HepG2 (cell line): ENCODE measurements around the gene ARRDC1. TPM values are rescaled to one million over a fixed set of nuclear protein-coding genes. Genes with fewer than 3 reads are reported as not detected.

ENCODE experiments used
- AGO2 ChIP-seq: fragments of 200-400 bp; formaldehyde crosslinking; optimal IDR thresholded peaks from 2 replicates; pipeline ENCODE3; 2017; ENCODE audit warnings: mild to moderate bottlenecking, low read depth, low read length, moderate library complexity
- CBX5 ChIP-seq: sonication (generic); formaldehyde crosslinking; IDR thresholded peaks from 2 replicates; pipeline ENCODE4 v1.4.0; 2020; ENCODE audit warnings: missing genetic modification reagents, borderline replicate concordance
- FOSL1 ChIP-seq: sonication (generic); formaldehyde crosslinking; IDR thresholded peaks from 2 replicates; pipeline ENCODE4 v1.9.0; 2021; ENCODE audit warnings: missing genetic modification reagents, borderline replicate concordance
- FOXK2 ChIP-seq: fragments of 450-650 bp; IDR thresholded peaks from 2 replicates; pipeline ENCODE4 v1.6.1; 2016
- HDAC2 ChIP-seq: sonication (generic); formaldehyde crosslinking; IDR thresholded peaks from 2 replicates; pipeline ENCODE4 v1.4.0; 2020; ENCODE audit warnings: missing genetic modification reagents
- HIVEP1 ChIP-seq: sonication (generic); formaldehyde crosslinking; IDR thresholded peaks from 2 replicates; pipeline ENCODE4 v1.4.0; 2020; ENCODE audit warnings: mild to moderate bottlenecking, missing genetic modification reagents
- ISL2 ChIP-seq: sonication (generic); formaldehyde crosslinking; IDR thresholded peaks from 2 replicates; pipeline ENCODE4 v1.5.0; 2020; ENCODE audit warnings: missing genetic modification reagents
- MED13 ChIP-seq: sonication (generic); formaldehyde crosslinking; IDR thresholded peaks from 2 replicates; pipeline ENCODE4 v1.5.0; 2020; ENCODE audit warnings: missing genetic modification reagents
- MTA1 ChIP-seq: sonication (generic); formaldehyde crosslinking; IDR thresholded peaks from 2 replicates; pipeline ENCODE4 v1.4.0; 2020; ENCODE audit warnings: missing genetic modification reagents, mild to moderate bottlenecking, borderline replicate concordance
- MXI1 ChIP-seq: IDR thresholded peaks from 3 replicates; pipeline ENCODE4 v1.6.1; 2012; ENCODE audit warnings: low read depth, low read length, inconsistent platforms, borderline replicate concordance
- NCOA2 ChIP-seq: sonication (generic); formaldehyde crosslinking; IDR thresholded peaks from 2 replicates; pipeline ENCODE4 v1.8.0; 2022; ENCODE audit warnings: inconsistent platforms
- NFYC ChIP-seq: IDR thresholded peaks from 2 replicates; pipeline ENCODE4 v1.6.1; 2016; ENCODE audit warnings: missing genetic modification reagents, missing compliant biosample characterization
- PTBP1 ChIP-seq: fragments of 200-400 bp; formaldehyde crosslinking; IDR thresholded peaks from 2 replicates; pipeline ENCODE4 v1.6.1; 2018; ENCODE audit warnings: low read length, low read depth; ENCODE audit not compliant: poor library complexity, severe bottlenecking
- RBAK ChIP-seq: sonication (generic); formaldehyde crosslinking; IDR thresholded peaks from 2 replicates; pipeline ENCODE4 v1.5.1; 2020; ENCODE audit warnings: mild to moderate bottlenecking, missing genetic modification reagents
- SP4 ChIP-seq: sonication (generic); formaldehyde crosslinking; IDR thresholded peaks from 2 replicates; pipeline ENCODE4 v1.8.1; 2023; ENCODE audit warnings: mild to moderate bottlenecking, missing genetic modification reagents
- TBX3 ChIP-seq: fragments of 450-650 bp; IDR thresholded peaks from 2 replicates; pipeline ENCODE4 v1.6.1; 2017; ENCODE audit warnings: antibody characterized with exemption, mild to moderate bottlenecking, inconsistent platforms, borderline replicate concordance
- TEAD2 ChIP-seq: sonication (generic); formaldehyde crosslinking; IDR thresholded peaks from 2 replicates; pipeline ENCODE4 v1.9.0; 2021; ENCODE audit warnings: missing genetic modification reagents
- YEATS4 ChIP-seq: sonication (generic); formaldehyde crosslinking; IDR thresholded peaks from 2 replicates; pipeline ENCODE4 v1.4.0; 2020; ENCODE audit warnings: missing genetic modification reagents, borderline replicate concordance
- ZBTB1 ChIP-seq: sonication (generic); formaldehyde crosslinking; IDR thresholded peaks from 2 replicates; pipeline ENCODE4 v1.4.0; 2020; ENCODE audit warnings: missing genetic modification reagents, borderline replicate concordance
- ZNF124 ChIP-seq: sonication (generic); formaldehyde crosslinking; IDR thresholded peaks from 2 replicates; pipeline ENCODE4 v1.4.0; 2020; ENCODE audit warnings: missing genetic modification reagents
- ZNF224 ChIP-seq: sonication (generic); formaldehyde crosslinking; IDR thresholded peaks from 2 replicates; pipeline ENCODE4 v1.5.0; 2020; ENCODE audit warnings: mild to moderate bottlenecking, missing genetic modification reagents
- ZNF256 ChIP-seq: sonication (generic); formaldehyde crosslinking; conservative IDR thresholded peaks from 2 replicates; pipeline ENCODE4 v1.4.0; 2020; ENCODE audit warnings: missing genetic modification reagents
- ZNF263 ChIP-seq: sonication (generic); formaldehyde crosslinking; IDR thresholded peaks from 2 replicates; pipeline ENCODE4 v1.4.0; 2020; ENCODE audit warnings: missing genetic modification reagents
- ZNF34 ChIP-seq: sonication (generic); formaldehyde crosslinking; IDR thresholded peaks from 2 replicates; pipeline ENCODE4 v1.4.0; 2020; ENCODE audit warnings: mild to moderate bottlenecking, missing genetic modification reagents, borderline replicate concordance
- ZNF350 ChIP-seq: sonication (generic); formaldehyde crosslinking; IDR thresholded peaks from 2 replicates; pipeline ENCODE4 v1.4.0; 2020; ENCODE audit warnings: mild to moderate bottlenecking, low read depth, missing genetic modification reagents, borderline replicate concordance
- ZNF614 ChIP-seq: IDR thresholded peaks from 2 replicates; pipeline ENCODE4 v1.6.1; 2018; ENCODE audit warnings: missing biosample characterization, missing genetic modification reagents, inconsistent platforms, borderline replicate concordance
- ZNF749 ChIP-seq: sonication (generic); formaldehyde crosslinking; IDR thresholded peaks from 2 replicates; pipeline ENCODE4 v1.8.0; 2022; ENCODE audit warnings: mild to moderate bottlenecking, missing genetic modification reagents, moderate library complexity, borderline replicate concordance
- ZNF782 ChIP-seq: sonication (generic); formaldehyde crosslinking; IDR thresholded peaks from 2 replicates; pipeline ENCODE4 v1.4.0; 2020; ENCODE audit warnings: missing genetic modification reagents, mild to moderate bottlenecking, borderline replicate concordance
- ZSCAN31 ChIP-seq: sonication (generic); formaldehyde crosslinking; IDR thresholded peaks from 2 replicates; pipeline ENCODE4 v1.5.0; 2020; ENCODE audit warnings: low read depth, mild to moderate bottlenecking, missing genetic modification reagents
- polyA plus RNA-seq, 8 experiments: library from polyadenylated mRNA; depleted of rRNA in 3 of 8; stranded (reverse) in 7 of 8; unstranded in 1 of 8; fragments of >200 nt; fragmentation: Illumina TruSeq in 4 of 8; extraction: Trizol in 4 of 8; gene quantifications; 2 replicates each; pipeline versions ENCODE4 v1.2.1 to v1.2.3, GENCODE V29; 2011 to 2016; ENCODE audit warnings: low read depth in 4 of 8, missing spikeins in 1 of 8, mixed read lengths in 1 of 8; ENCODE audit not compliant: insufficient read depth in 1 of 8
- total RNA-seq, 5 experiments: library from RNA; depleted of rRNA; stranded (reverse); fragments of >200 nt; fragmentation: Illumina TruSeq; extraction: Trizol; gene quantifications; 2 replicates each; pipeline ENCODE4 v1.2.3, GENCODE V29; 2016; ENCODE audit warnings: low read depth in 1 of 5
- TF ChIP-seq, protein P1 (sequence below): IDR thresholded peaks from 2 replicates; pipeline ENCODE4 v1.6.1; 2016; ENCODE audit warnings: missing compliant biosample characterization, missing genetic modification reagents, borderline replicate concordance
- TF ChIP-seq, protein P2 (sequence below): sonication (generic); formaldehyde crosslinking; IDR thresholded peaks from 2 replicates; pipeline ENCODE4 v1.8.1; 2023; ENCODE audit warnings: mild to moderate bottlenecking, moderate library complexity, missing genetic modification reagents
- TF ChIP-seq, protein P3 (sequence below): sonication (generic); formaldehyde crosslinking; IDR thresholded peaks from 2 replicates; pipeline ENCODE4 v1.5.0; 2020; ENCODE audit warnings: missing genetic modification reagents, mild to moderate bottlenecking, borderline replicate concordance

ARRDC1 gene
- total and polyA plus RNA-seq, 2 of the 13 experiments (the other 11 are each of a cell fraction or from before 2014, with no cell fraction given): 21.7 to 44.4 TPM

DNA sequence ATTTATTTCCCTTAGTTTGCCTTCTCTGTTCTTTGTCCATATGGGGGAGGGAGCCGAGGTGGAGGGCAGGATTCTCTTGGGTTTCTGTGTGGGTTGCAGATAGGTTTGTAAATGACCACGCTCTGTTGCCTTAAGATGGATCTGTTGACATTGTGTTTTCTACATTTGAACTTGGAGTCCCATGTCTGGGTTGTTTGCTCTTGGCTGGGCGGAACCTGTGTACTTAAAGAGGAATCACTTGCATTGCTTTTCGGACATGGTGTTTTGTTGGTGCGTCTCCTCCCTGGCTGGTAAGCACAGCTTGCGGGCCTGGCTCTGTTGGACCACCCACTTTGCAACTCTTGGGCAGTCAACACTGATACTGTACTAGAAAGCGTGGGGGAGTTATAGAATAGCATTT is 59.2 kb downstream of the ARRDC1 start (continued):
- TF ChIP-seq, protein P1, sequence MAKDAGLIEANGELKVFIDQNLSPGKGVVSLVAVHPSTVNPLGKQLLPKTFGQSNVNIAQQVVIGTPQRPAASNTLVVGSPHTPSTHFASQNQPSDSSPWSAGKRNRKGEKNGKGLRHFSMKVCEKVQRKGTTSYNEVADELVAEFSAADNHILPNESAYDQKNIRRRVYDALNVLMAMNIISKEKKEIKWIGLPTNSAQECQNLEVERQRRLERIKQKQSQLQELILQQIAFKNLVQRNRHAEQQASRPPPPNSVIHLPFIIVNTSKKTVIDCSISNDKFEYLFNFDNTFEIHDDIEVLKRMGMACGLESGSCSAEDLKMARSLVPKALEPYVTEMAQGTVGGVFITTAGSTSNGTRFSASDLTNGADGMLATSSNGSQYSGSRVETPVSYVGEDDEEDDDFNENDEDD (CRISPR knock-in tag): no peak
- TF ChIP-seq ZNF263 (CRISPR knock-in tag) (no peak), FOSL1 (no peak), MXI1 (no peak; the same call in 2 of the 3 replicates), ZNF224 (CRISPR knock-in tag) (no peak), AGO2 (no peak), ZNF124 (no peak), TEAD2 (CRISPR knock-in tag) (no peak), ZNF614 (CRISPR knock-in tag) (peak; percentile 52; the same call in 1 of the 2 replicates), ZNF749 (no peak), ZNF782 (CRISPR knock-in tag) (no peak), PTBP1 (no peak), FOXK2 (peak; percentile 13; the same call in 1 of the 2 replicates), ZNF256 (no peak), CBX5 (CRISPR knock-in tag) (no peak), HIVEP1 (CRISPR knock-in tag) (no peak), RBAK (CRISPR knock-in tag) (no peak), SP4 (CRISPR knock-in tag) (no peak), MTA1 (CRISPR knock-in tag) (no peak), ZNF34 (CRISPR knock-in tag) (no peak), TBX3 (no peak), MED13 (CRISPR knock-in tag) (no peak), ZNF350 (no peak), YEATS4 (CRISPR knock-in tag) (no peak), ZBTB1 (no peak), NCOA2 (CRISPR knock-in tag) (no peak), HDAC2 (CRISPR knock-in tag) (peak; percentile 50; the same call in 1 of the 2 replicates), ZSCAN31 (no peak), ISL2 (CRISPR knock-in tag) (no peak), NFYC (CRISPR knock-in tag) (no peak)
- TF ChIP-seq, protein P2, sequence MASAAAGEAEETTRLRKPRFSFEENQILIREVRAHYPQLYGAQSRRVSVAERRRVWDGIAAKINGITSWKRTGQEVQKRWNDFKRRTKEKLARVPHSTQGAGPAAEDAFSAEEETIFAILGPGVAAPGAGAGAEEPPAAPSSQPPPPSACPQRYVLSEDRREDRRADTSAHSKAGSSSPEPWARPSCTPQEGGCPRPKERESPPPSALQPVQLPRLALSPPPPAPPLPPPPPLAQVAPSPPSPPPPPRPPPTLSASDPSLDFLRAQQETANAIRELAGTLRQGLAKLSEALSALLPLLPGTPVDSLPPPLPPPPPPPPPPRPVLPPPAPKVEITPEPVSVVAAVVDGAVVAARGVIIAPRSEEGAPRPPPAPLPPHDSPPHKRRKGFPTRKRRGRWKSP (CRISPR knock-in tag): no peak
- TF ChIP-seq, protein P3, sequence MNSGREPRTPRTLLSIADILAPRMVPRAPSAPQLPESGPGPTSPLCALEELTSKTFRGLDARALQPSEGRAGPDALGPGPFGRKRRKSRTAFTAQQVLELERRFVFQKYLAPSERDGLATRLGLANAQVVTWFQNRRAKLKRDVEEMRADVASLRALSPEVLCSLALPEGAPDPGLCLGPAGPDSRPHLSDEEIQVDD (CRISPR knock-in tag): no peak
